SU-DHL-6 (cell line): ENCODE results near the gene ORAI3.

Experiments
- H2AFZ ChIP-seq: fragments of 200-600 bp; sonication (generic); 2 replicates; pipeline ENCODE4 v1.6.1; 2014; ENCODE audit warnings: low read depth, mild to moderate bottlenecking, moderate library complexity, mixed read lengths, antibody characterized with exemption, low read length; ENCODE audit not compliant: severe bottlenecking
- H3F3A ChIP-seq: fragments of 200-600 bp; shearing (Covaris generic); 2 replicates; pipeline ENCODE4 v1.6.0; 2016; ENCODE audit warnings: antibody characterized with exemption, mild to moderate bottlenecking; ENCODE audit not compliant: insufficient read depth
- H3K27ac ChIP-seq: fragments of 200-600 bp; sonication (generic); 2 replicates; pipeline ENCODE4 v1.5.1; 2016; ENCODE audit warnings: low read depth, mild to moderate bottlenecking, low read length, moderate library complexity, mixed read lengths
- H3K27me3 ChIP-seq: fragments of 200-600 bp; sonication (generic), shearing (Covaris generic); 2 replicates; pipeline ENCODE4 v1.6.0; 2014; ENCODE audit warnings: mild to moderate bottlenecking, low read length
- H3K36me3 ChIP-seq: fragments of 200-600 bp; sonication (generic); 2 replicates; pipeline ENCODE4 v1.6.1; 2014; ENCODE audit warnings: mild to moderate bottlenecking, low read length, mixed read lengths
- H3K4me2 ChIP-seq: fragments of 300-600, 200-600 bp; shearing (Covaris generic), sonication (generic); 2 replicates; pipeline ENCODE4 v1.6.0; 2014; ENCODE audit warnings: low read length, low read depth, mild to moderate bottlenecking; ENCODE audit not compliant: poor library complexity, severe bottlenecking
- H3K4me3 ChIP-seq: fragments of 200-600 bp; sonication (generic); 2 replicates; pipeline ENCODE4 v1.5.1; 2014; ENCODE audit warnings: antibody characterized with exemption, low read length, mild to moderate bottlenecking, mixed read lengths; ENCODE audit not compliant: insufficient read depth, poor library complexity, severe bottlenecking
- H3K79me2 ChIP-seq: fragments of 200-600 bp; sonication (generic); 2 replicates; pipeline ENCODE4 v1.6.1; 2014; ENCODE audit warnings: mild to moderate bottlenecking, low read length, moderate library complexity; ENCODE audit not compliant: insufficient read depth
- H3K9ac ChIP-seq: fragments of 200-600 bp; sonication (generic); 2 replicates; pipeline ENCODE4 v1.7.0; 2014; ENCODE audit warnings: mild to moderate bottlenecking, low read length
- H3K9me2 ChIP-seq: fragments of 200-600 bp; sonication (generic); replicated peaks from 2 replicates; pipeline ENCODE4 v1.6.1; 2014; ENCODE audit warnings: low read length; ENCODE audit not compliant: insufficient read depth
- H3K9me3 ChIP-seq: fragments of 200-600 bp; sonication (generic); 2 replicates; pipeline ENCODE4 v1.6.1; 2014; ENCODE audit warnings: low read length, mixed read lengths; ENCODE audit not compliant: insufficient read depth
- H4K20me1 ChIP-seq: fragments of 200-600 bp; sonication (generic); 2 replicates; pipeline ENCODE4 v1.6.1; 2014; ENCODE audit warnings: low read depth, mild to moderate bottlenecking, antibody characterized with exemption, low read length, moderate library complexity, mixed read lengths
- CTCF ChIP-seq: fragments of 200-600 bp; sonication (generic); IDR thresholded peaks from one replicate; pipeline ENCODE4 v1.5.1; 2017; ENCODE audit warnings: antibody characterized with exemption, mild to moderate bottlenecking, low read length, moderate library complexity; ENCODE audit not compliant: insufficient read depth, poor library complexity, severe bottlenecking
- EZH2phosphoT487 ChIP-seq: fragments of 200-600 bp; sonication (generic), shearing (Covaris generic); conservative IDR thresholded peaks from 2 replicates; pipeline ENCODE4 v1.6.1; 2018; ENCODE audit warnings: mild to moderate bottlenecking, antibody characterized with exemption, low read length, moderate library complexity, mixed read lengths

Gene ORAI3

GRCh38 chr16:30948667-30949649 is at the start of gene ORAI3:
TSS of gene ORAI3 (plus strand) at chr16:30949068. CDS start at chr16:30949290, 222 bp downstream.
- H3K36me3 ChIP-seq = no peaks in the 10 kb centered on the region

GRCh38 chr16:30899794-30900193 is 49.1 kb upstream of the ORAI3 start:
- Histone ChIP-seq H4K20me1 (no peaks in the 10 kb centered on the region), H3K4me2 (no peak overlapping the region), H3K27ac (no peak overlapping the region), H3K27me3 (no peaks in the 10 kb centered on the region), H3K9me3 (no peaks in the 10 kb centered on the region), H3F3A (peaks cover 16% of the 10 kb centered on the region), H3K36me3 (no peaks in the 10 kb centered on the region), H3K9me2 (no peaks in the 10 kb centered on the region), H3K4me3 (no peak overlapping the region), H2AFZ (no peak overlapping the region), H3K9ac (no peak overlapping the region), H3K79me2 (no peaks in the 10 kb centered on the region)
- TF ChIP-seq CTCF (no peak), EZH2phosphoT487 (no peak)

More at GRCh38 chr16:30948667-30949649, at the start of gene ORAI3:
- Histone ChIP-seq H3K4me3 (peak within 1 kb of the TSS; percentile 69), H3K4me2 (peak within 1 kb of the TSS; percentile 79), H2AFZ (peak within 1 kb of the TSS; percentile 67), H3K79me2 (0 out of 2 replicates have a peak, but pooled peaks cover 3% of the 10 kb centered on the region), H3K27me3 (no peaks in the 10 kb centered on the region), H3K27ac (peak within 1 kb of the TSS; percentile 44), H3F3A (peaks cover 7% of the 10 kb centered on the region; the same call in 1 of the 2 replicates), H3K9me2 (no peaks in the 10 kb centered on the region), H4K20me1 (no peaks in the 10 kb centered on the region), H3K9me3 (no peaks in the 10 kb centered on the region), H3K9ac (peak within 1 kb of the TSS; percentile 89)
- TF ChIP-seq EZH2phosphoT487 (no peak), CTCF (no peak)

- Histone ChIP-seq H3K4me2 (no peak overlapping the region), H3K79me2 (no peaks in the 10 kb centered on the region), H3F3A (peaks cover 8% of the 10 kb centered on the region), H3K9ac (no peak overlapping the region), H3K36me3 (no peaks in the 10 kb centered on the region), H3K9me2 (no peaks in the 10 kb centered on the region), H3K9me3 (no peaks in the 10 kb centered on the region), H4K20me1 (no peaks in the 10 kb centered on the region), H3K27ac (no peak overlapping the region), H3K4me3 (no peak overlapping the region), H2AFZ (no peak overlapping the region), H3K27me3 (no peaks in the 10 kb centered on the region)
- no peak for TF ChIP-seq EZH2phosphoT487
- no peak for TF ChIP-seq CTCF
Measured at GRCh38 chr16:30900588-30900987, 48.3 kb upstream of the ORAI3 start.
